ENCODE results near the gene RBBP8NL. TPM values are rescaled to one million over a fixed set of nuclear protein-coding genes. Genes with fewer than 3 reads are reported as not detected.

Gene RBBP8NL
- total RNA-seq, 1 experiment from 2014 or later: not detected

DNA sequence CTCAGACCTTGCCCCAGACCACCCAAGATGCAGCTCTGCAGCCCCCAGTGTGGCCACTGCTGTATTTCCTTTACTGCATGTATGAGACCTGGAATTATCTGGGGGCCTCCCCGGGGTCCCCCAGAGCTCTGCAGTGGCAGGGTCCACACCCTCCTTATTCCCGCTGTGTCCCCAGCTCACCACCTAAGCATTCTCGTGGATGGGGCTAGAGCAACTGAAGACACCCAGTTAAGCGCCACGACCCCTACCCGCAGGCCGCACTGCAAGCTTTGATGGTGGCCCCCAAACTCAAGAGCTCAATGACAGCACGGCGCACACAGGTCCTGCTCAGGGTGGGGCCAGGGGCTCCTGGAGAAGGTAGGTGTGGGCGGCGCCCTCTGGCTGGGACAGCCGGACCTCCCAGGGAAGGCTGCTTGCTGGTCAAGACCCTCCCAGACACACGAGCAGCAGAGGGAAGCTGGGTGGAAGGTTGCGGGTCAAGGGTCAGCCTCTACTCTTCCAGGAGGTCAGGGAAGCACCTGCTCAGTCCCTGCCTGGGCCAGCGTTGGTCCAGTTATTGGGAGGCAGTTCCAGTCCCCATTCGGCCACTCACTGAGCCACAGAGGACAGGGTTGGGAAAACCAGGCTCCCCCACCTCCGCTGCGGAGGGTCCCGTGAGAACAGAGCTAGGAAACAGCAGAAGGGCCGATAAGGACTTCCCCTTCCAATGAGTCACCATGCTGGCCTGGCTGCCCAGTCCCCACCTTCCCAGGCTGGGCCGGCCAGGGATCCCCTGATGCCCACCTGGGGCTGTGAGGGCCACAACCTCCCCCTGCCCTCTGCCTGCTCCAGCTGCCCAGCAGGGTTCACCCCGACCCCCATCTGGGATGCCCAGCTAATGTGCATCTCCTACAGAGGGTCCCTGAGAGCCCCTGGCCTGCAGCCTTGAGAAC, 63.2 kb downstream of the RBBP8NL start:
- BruUV-seq (replicated peaks): no TSS peak
- peak; percentile 36 for DNase-seq (ENCODE audit: unreplicated experiment)
- ChIA-PET POLR2A (interaction anchor here (0.7 to 12.9 kb wide), 12 partner anchors 7 to 430 kb away, joined by 3 to 347 read pairs (median 5); partner anchors contain the start of genes ADRM1 and RPS21), CTCF (interaction anchor here (0.7 to 8.3 kb wide), 17 partner anchors 8 to 63 kb away, joined by 3 to 87 read pairs (median 5); partner anchors contain the start of genes ADRM1 and RPS21)
- Mint-ChIP-seq H3K9me3 (ENCODE audit: unreplicated experiment) (no peaks in the 10 kb centered on the region), H3K36me3 (ENCODE audit: insufficient read depth, unreplicated experiment) (peaks cover 35% of the 10 kb centered on the region), H3K27me3 (ENCODE audit: insufficient read depth, unreplicated experiment) (no peaks in the 10 kb centered on the region), H3K4me3 (ENCODE audit: unreplicated experiment) (peak overlapping the region; percentile 80), H3K27ac (ENCODE audit: low read depth, unreplicated experiment) (no peak overlapping the region), H3K4me1 (ENCODE audit: insufficient read depth, unreplicated experiment) (peaks cover 48% of the 10 kb centered on the region)
- intact Hi-C loops (cut with micrococcal nuclease): no loop called here
- TF ChIP-seq, protein P1, sequence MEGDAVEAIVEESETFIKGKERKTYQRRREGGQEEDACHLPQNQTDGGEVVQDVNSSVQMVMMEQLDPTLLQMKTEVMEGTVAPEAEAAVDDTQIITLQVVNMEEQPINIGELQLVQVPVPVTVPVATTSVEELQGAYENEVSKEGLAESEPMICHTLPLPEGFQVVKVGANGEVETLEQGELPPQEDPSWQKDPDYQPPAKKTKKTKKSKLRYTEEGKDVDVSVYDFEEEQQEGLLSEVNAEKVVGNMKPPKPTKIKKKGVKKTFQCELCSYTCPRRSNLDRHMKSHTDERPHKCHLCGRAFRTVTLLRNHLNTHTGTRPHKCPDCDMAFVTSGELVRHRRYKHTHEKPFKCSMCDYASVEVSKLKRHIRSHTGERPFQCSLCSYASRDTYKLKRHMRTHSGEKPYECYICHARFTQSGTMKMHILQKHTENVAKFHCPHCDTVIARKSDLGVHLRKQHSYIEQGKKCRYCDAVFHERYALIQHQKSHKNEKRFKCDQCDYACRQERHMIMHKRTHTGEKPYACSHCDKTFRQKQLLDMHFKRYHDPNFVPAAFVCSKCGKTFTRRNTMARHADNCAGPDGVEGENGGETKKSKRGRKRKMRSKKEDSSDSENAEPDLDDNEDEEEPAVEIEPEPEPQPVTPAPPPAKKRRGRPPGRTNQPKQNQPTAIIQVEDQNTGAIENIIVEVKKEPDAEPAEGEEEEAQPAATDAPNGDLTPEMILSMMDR (IDR thresholded peaks at IDR 0.05; ENCODE audit: unreplicated experiment): no peak

DNA sequence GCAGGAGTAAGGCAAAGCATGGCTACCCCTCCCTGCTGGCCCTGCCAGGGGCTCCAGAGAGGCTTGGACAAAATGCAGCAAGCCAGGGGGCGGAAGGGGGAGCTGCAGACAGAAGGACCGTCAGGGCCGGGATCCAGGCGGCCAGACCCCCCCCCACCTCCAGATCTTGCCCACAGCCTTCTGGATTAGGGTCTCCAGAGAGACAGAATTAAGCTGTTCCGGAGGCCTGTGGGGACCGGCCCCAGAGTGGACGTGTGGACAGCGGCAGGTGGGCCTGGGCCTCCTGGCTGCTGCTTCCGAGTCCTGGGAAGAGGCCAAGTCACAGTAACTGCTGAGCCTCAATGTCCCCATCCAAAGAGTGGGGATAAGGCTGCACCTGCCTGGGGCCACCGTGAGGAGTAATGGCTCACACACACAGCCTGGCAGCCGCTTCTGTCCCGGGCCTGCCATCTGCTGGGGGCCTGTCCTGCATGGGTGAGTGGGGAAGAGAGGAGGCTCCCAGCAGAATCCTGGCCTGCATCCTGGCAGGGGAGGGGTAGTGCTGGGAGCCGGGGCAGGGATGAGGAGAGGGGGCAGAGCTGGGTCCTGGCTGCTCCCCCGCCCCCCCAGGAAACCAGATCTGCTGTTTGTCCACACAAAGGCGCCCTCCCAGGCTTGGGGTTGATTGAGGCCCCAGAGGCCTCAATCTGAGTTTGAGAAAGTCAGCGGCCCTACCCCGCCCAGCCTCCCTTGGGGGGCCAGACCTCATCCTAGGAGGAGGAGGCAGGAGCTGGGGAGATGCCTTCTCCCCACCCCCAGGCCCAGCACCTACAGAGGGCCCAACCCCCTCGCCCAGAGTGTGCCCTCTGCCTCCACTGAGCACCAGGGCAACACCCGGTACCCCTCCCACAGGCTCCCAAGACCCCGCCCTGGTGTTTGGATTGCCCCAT, 64.1 kb downstream of the RBBP8NL start:
- H3K27me3 Mint-ChIP-seq (ENCODE audit: insufficient read depth, unreplicated experiment): no peaks in the 10 kb centered on the region
- H3K27ac Mint-ChIP-seq (ENCODE audit: low read depth, unreplicated experiment): no peak overlapping the region
- peaks cover 46% of the 10 kb centered on the region for H3K4me1 Mint-ChIP-seq (ENCODE audit: insufficient read depth, unreplicated experiment)
- H3K36me3 Mint-ChIP-seq (ENCODE audit: insufficient read depth, unreplicated experiment): peaks cover 35% of the 10 kb centered on the region
- no peaks in the 10 kb centered on the region for H3K9me3 Mint-ChIP-seq (ENCODE audit: unreplicated experiment)
- peak overlapping the region; percentile 80 for H3K4me3 Mint-ChIP-seq (ENCODE audit: unreplicated experiment)
- TF ChIP-seq, protein P1 (IDR thresholded peaks at IDR 0.05; ENCODE audit: unreplicated experiment): peak; percentile 20
- intact Hi-C loops (cut with micrococcal nuclease): no loop called here
- no TSS peak for BruUV-seq (replicated peaks)
- DNase-seq (ENCODE audit: unreplicated experiment): peak; percentile 42
- ChIA-PET CTCF (interaction anchor here (0.6 to 8.3 kb wide), 12 partner anchors 11 to 173 kb away, joined by 3 to 87 read pairs (median 6); partner anchors contain the start of genes ADRM1 and RPS21), POLR2A (interaction anchor here (0.7 to 12.9 kb wide), 8 partner anchors 6 to 431 kb away, joined by 3 to 347 read pairs (median 117); partner anchors contain the start of genes ADRM1 and RPS21)

DNA sequence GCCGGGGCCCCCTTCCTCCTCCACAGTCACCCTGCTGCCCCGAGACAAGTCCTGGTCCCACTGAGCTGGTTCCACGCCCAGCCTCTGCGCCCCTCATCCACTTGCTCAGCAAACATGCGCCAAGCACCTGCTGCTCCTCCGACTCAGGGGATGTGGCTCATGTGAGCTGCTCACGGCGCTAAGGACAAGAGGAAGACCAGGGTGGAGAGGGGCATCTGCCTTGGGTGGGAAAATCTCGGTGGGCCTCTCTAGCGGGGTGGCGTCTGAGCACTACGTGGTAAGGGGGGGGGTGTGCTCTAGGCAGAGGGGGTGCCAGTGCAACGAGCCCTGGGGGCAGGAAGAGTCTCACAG, 64.8 kb downstream of the RBBP8NL start:
- ChIA-PET POLR2A (interaction anchor here (0.7 to 12.9 kb wide), 6 partner anchors 12 to 281 kb away, joined by 3 to 347 read pairs (median 155); partner anchors contain the start of genes ADRM1 and RPS21), CTCF (interaction anchor here (0.6 to 8.3 kb wide), 8 partner anchors 11 to 172 kb away, joined by 3 to 87 read pairs (median 4); no protein-coding TSS in a partner anchor)
- H3K36me3 Mint-ChIP-seq (ENCODE audit: insufficient read depth, unreplicated experiment): peaks cover 35% of the 10 kb centered on the region
- peaks cover 45% of the 10 kb centered on the region for H3K4me1 Mint-ChIP-seq (ENCODE audit: insufficient read depth, unreplicated experiment)
- H3K4me3 Mint-ChIP-seq (ENCODE audit: unreplicated experiment): peak overlapping the region; percentile 61
- H3K27ac Mint-ChIP-seq (ENCODE audit: low read depth, unreplicated experiment): no peak overlapping the region
- H3K27me3 Mint-ChIP-seq (ENCODE audit: insufficient read depth, unreplicated experiment): no peaks in the 10 kb centered on the region
- H3K9me3 Mint-ChIP-seq (ENCODE audit: unreplicated experiment): no peaks in the 10 kb centered on the region
- BruUV-seq (replicated peaks): no TSS peak
- intact Hi-C loops (cut with micrococcal nuclease): no loop called here
- peak; percentile 21 for DNase-seq (ENCODE audit: unreplicated experiment)
- TF ChIP-seq, protein P1 (IDR thresholded peaks at IDR 0.05; ENCODE audit: unreplicated experiment): no peak
